ENCODE results near the gene ORC1. TPM values are rescaled to one million over a fixed set of nuclear protein-coding genes. Genes with fewer than 3 reads are reported as not detected.

Gene ORC1
- total and polyA plus RNA-seq, 2 of the 8 experiments (the other 6 are each of a cell fraction or from before 2014, with no cell fraction given), result 36.9 to 49.0 TPM

- WGBS, 2 experiments (ENCODE audit: extremely low coverage in 1 of 2, insufficient coverage in 1 of 2, insufficient read length in 1 of 2, insufficient replicate concordance in 2 of 2, low coverage in 1 of 2, low lambda C conversion rate in 2 of 2, missing lambda C conversion rate in 1 of 2), result 81% methylated on average over 5 of the region's 5 CpGs; no CpG with 5 or more reads in 1 of the 2 experiments
- FAIRE-seq, result no peak
- CTCF ChIA-PET (ENCODE audit: partially characterized antibody), result interaction anchor here (0.9 to 1.3 kb wide), 3 partner anchors 10 to 263 kb away, joined by 3 to 4 read pairs (median 3); no protein-coding TSS in a partner anchor
These were observed 78.4 kb downstream of the ORC1 start for GRCh38 chr1:52325786-52326185.

More at GRCh38 chr1:52325786-52326185, 78.4 kb downstream of the ORC1 start:
- no peaks in the 10 kb centered on the region for H3K79me1 ChIP-seq (ENCODE audit: low read depth, low read length)
- H2BK12ac ChIP-seq (ENCODE audit: low read depth, low read length), result no peak overlapping the region
- no peak overlapping the region for H3K14ac ChIP-seq (ENCODE audit: insufficient read length)
- no peaks in the 10 kb centered on the region for H4K20me1 ChIP-seq (replicated peaks in 1 of 2; ENCODE audit: control insufficient read depth in 1 of 2, insufficient read depth in 2 of 2, low read length in 2 of 2)
- no peak overlapping the region for H3K23ac ChIP-seq (ENCODE audit: insufficient read length)
- no peak overlapping the region for H3K4me3 ChIP-seq (ENCODE audit: extremely low read depth in 1 of 4, insufficient read depth in 2 of 4, low read depth in 3 of 4, low read length in 4 of 4)
- no peak overlapping the region for H3K27ac ChIP-seq (ENCODE audit: low read depth, low read length)
- no peaks in the 10 kb centered on the region for H3K36me3 ChIP-seq (ENCODE audit: control insufficient read depth in 2 of 4, insufficient read depth in 4 of 4, low read length in 3 of 4)
- H4K8ac ChIP-seq (ENCODE audit: extremely low read depth, insufficient read depth, low read length), result no peak overlapping the region
- H2BK5ac ChIP-seq (ENCODE audit: low read depth, low read length), result no peak overlapping the region
- H3K4ac ChIP-seq (replicated peaks; ENCODE audit: insufficient read length, low read depth, low read length), result no peak overlapping the region
- H3K27me3 ChIP-seq (replicated peaks in 1 of 4; ENCODE audit: control insufficient read depth in 3 of 4, extremely low read depth in 1 of 4, insufficient read depth in 3 of 4, low read length in 3 of 4), result no peaks in the 10 kb centered on the region
- POLR2A ChIA-PET (ENCODE audit: partially characterized antibody), result no interaction called here
- no peaks in the 10 kb centered on the region for H3K23me2 ChIP-seq (ENCODE audit: low read depth, low read length)
- H2BK120ac ChIP-seq (replicated peaks; ENCODE audit: low read depth, low read length), result no peak overlapping the region
- no peak overlapping the region for H2BK20ac ChIP-seq (ENCODE audit: low read length)
- H4K5ac ChIP-seq (ENCODE audit: insufficient read length, low read depth, low read length), result no peak overlapping the region
- no peak overlapping the region for H2AFZ ChIP-seq (ENCODE audit: low read length)
- H3K56ac ChIP-seq (replicated peaks; ENCODE audit: insufficient read length, low read depth, low read length), result no peak overlapping the region
- TF ChIP-seq CEBPB (IDR thresholded peaks at IDR 0.05; ENCODE audit: low read depth, low read length) (no peak), CBX8 (IDR thresholded peaks at IDR 0.05; ENCODE audit: borderline replicate concordance, low read depth, low read length) (no peak), ATF3 (IDR thresholded peaks at IDR 0.05; ENCODE audit: insufficient read depth, low read depth, low read length) (no peak), BCL11A (IDR thresholded peaks at IDR 0.05; ENCODE audit: low read depth in 2 of 2, low read length in 2 of 2) (no peak), ZNF274 (IDR thresholded peaks at IDR 0.05; ENCODE audit: borderline replicate concordance, extremely low read depth, low read length) (no peak), EP300 (IDR thresholded peaks at IDR 0.05; ENCODE audit: borderline replicate concordance in 1 of 2, low read depth in 2 of 2, low read length in 2 of 2) (no peak), GTF2F1 (IDR thresholded peaks at IDR 0.05; ENCODE audit: borderline replicate concordance, low read depth, low read length) (no peak), SIRT6 (IDR thresholded peaks at IDR 0.05; ENCODE audit: low read length) (no peak), RFX5 (IDR thresholded peaks at IDR 0.05; ENCODE audit: borderline replicate concordance, low read depth, low read length) (no peak)
- TF ChIP-seq, protein P1, sequence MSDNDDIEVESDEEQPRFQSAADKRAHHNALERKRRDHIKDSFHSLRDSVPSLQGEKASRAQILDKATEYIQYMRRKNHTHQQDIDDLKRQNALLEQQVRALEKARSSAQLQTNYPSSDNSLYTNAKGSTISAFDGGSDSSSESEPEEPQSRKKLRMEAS (IDR thresholded peaks at IDR 0.05), result no peak
- H3K79me2 ChIP-seq (ENCODE audit: control insufficient read depth in 1 of 2, insufficient read depth in 2 of 2, low read length in 2 of 2), result no peaks in the 10 kb centered on the region
- no peak overlapping the region for H3K9ac ChIP-seq (replicated peaks in 1 of 4; ENCODE audit: extremely low read depth in 1 of 4, low read depth in 3 of 4, low read length in 3 of 4)
- H2AK5ac ChIP-seq (ENCODE audit: low read depth, low read length), result no peak overlapping the region
- H3K4me1 ChIP-seq (replicated peaks in 1 of 4; ENCODE audit: control insufficient read depth in 3 of 4, insufficient read depth in 4 of 4, low read length in 3 of 4), result no peaks in the 10 kb centered on the region; a peak in 1 of 7 replicates
- no peak overlapping the region for H2BK15ac ChIP-seq (ENCODE audit: low read length)
- no peak overlapping the region for H4K91ac ChIP-seq (replicated peaks; ENCODE audit: insufficient read length, low read length)
- H3K4me2 ChIP-seq (ENCODE audit: insufficient read depth in 1 of 2, low read depth in 2 of 2, low read length in 2 of 2), result no peak overlapping the region
- no peak overlapping the region for H3K18ac ChIP-seq (ENCODE audit: extremely low read depth, low read length)
- no peaks in the 10 kb centered on the region for H3K9me3 ChIP-seq (ENCODE audit: insufficient read depth in 2 of 2, low read depth in 1 of 2, low read length in 1 of 2)
- DNase-seq (ENCODE audit: low read depth in 1 of 2, low spot score in 2 of 2), result no peak
